Dendritic cell treated with granulocyte-macrophage colony-stimulating factor and Interleukin-4, amounts not matched to agents 40 ng/mL and 50 ng/mL, for 4 days (primary cell): ENCODE results near the gene SPACA7.
"Not testable (repeated sequence)": the region's sequence is repeated elsewhere in the genome, so short reads cannot be mapped to it uniquely, and the experiment has no call there.

Experiments used
- H3K27ac Mint-ChIP-seq: one replicate; pipeline ENCODE4 v1.8.0; 2022; ENCODE audit warnings: mild to moderate bottlenecking, mixed read lengths
- H3K27me3 Mint-ChIP-seq: one replicate; pipeline ENCODE4 v1.8.0; 2022; ENCODE audit warnings: mild to moderate bottlenecking, mixed read lengths
- H3K36me3 Mint-ChIP-seq: one replicate; pipeline ENCODE4 v1.8.0; 2022; ENCODE audit warnings: low read depth, mixed read lengths
- H3K4me1 Mint-ChIP-seq: one replicate; pipeline ENCODE4 v1.8.0; 2022; ENCODE audit warnings: low read depth, mixed read lengths
- H3K4me3 Mint-ChIP-seq: one replicate; pipeline ENCODE4 v1.8.0; 2022; ENCODE audit warnings: mild to moderate bottlenecking, moderate library complexity, mixed read lengths
- H3K9me3 Mint-ChIP-seq: one replicate; pipeline ENCODE4 v1.8.0; 2022; ENCODE audit warnings: mixed read lengths
- intact Hi-C: fragments of 100-400 bp; cut with micrococcal nuclease; formaldehyde crosslinking; loops from one replicate; pipeline ENCODE4 v1.15.0; 2022

Gene SPACA7

GRCh38 chr13:112362021-112362420 lies 14.1 kb upstream of the SPACA7 start:
- H3K4me1 Mint-ChIP-seq, result no peaks in the 10 kb centered on the region
- intact Hi-C loops, result no loop called here

GRCh38 chr13:112363867-112364528 lies 12.2 kb upstream of the SPACA7 start:
- no peak overlapping the region for H3K27ac Mint-ChIP-seq

More at GRCh38 chr13:112362021-112362420, 14.1 kb upstream of the SPACA7 start:
- no peaks in the 10 kb centered on the region for H3K27me3 Mint-ChIP-seq
- peaks cover 26% of the 10 kb centered on the region for H3K9me3 Mint-ChIP-seq
- no peak overlapping the region for H3K4me3 Mint-ChIP-seq
- no peak overlapping the region for H3K27ac Mint-ChIP-seq
- no peaks in the 10 kb centered on the region for H3K36me3 Mint-ChIP-seq

GRCh38 chr13:112366907-112367646 lies 9.1 kb upstream of the SPACA7 start:
- no peak overlapping the region for H3K4me3 Mint-ChIP-seq
- H3K4me1 Mint-ChIP-seq, result no peaks in the 10 kb centered on the region
- H3K36me3 Mint-ChIP-seq, result no peaks in the 10 kb centered on the region
- no peaks in the 10 kb centered on the region for H3K27me3 Mint-ChIP-seq
- intact Hi-C loops, result no loop called here
- no peak overlapping the region for H3K27ac Mint-ChIP-seq
- H3K9me3 Mint-ChIP-seq, result peaks cover 37% of the 10 kb centered on the region

More at GRCh38 chr13:112363867-112364528, 12.2 kb upstream of the SPACA7 start:
- peaks cover 35% of the 10 kb centered on the region for H3K9me3 Mint-ChIP-seq
- H3K36me3 Mint-ChIP-seq, result no peaks in the 10 kb centered on the region
- H3K4me3 Mint-ChIP-seq, result no peak overlapping the region
- no peaks in the 10 kb centered on the region for H3K27me3 Mint-ChIP-seq
- intact Hi-C loops, result no loop called here
- no peaks in the 10 kb centered on the region for H3K4me1 Mint-ChIP-seq

- Mint-ChIP-seq H3K4me3 (no peak overlapping the region), H3K27me3 (no peaks in the 10 kb centered on the region), H3K27ac (no peak overlapping the region), H3K9me3 (peaks cover 37% of the 10 kb centered on the region), H3K36me3 (no peaks in the 10 kb centered on the region), H3K4me1 (no peaks in the 10 kb centered on the region)
- intact Hi-C loops, result no loop called here
These were observed 7.3 kb upstream of the SPACA7 start for GRCh38 chr13:112368883-112369282.

- H3K4me3 Mint-ChIP-seq, result no peak overlapping the region
- intact Hi-C loops, result no loop called here
- H3K36me3 Mint-ChIP-seq, result no peaks in the 10 kb centered on the region
- H3K9me3 Mint-ChIP-seq, result peaks cover 40% of the 10 kb centered on the region
- H3K4me1 Mint-ChIP-seq, result no peaks in the 10 kb centered on the region
- no peak overlapping the region for H3K27ac Mint-ChIP-seq
- no peaks in the 10 kb centered on the region for H3K27me3 Mint-ChIP-seq
These were observed 5.8 kb upstream of the SPACA7 start for GRCh38 chr13:112370311-112370710.

DNA sequence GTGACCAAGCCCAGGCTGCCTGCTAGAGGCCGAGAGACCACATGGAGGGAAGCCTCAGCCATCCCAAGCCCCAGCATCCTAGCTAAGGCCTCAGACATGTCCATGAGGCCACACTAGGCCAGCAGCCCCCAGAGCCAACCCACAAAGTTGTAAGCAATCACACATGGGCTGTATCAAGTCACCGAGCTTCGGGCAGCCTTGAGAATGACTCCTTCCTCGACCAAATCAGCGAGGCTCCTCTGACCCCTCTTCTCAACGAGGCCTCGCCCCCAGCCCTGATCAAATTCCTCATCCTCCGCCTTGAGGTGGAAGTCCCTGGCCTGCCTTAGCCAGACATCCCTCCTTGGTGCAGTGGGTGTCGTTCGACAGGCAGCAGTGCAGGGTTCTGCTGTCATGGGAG lies 1.9 kb upstream of the SPACA7 start:
- Mint-ChIP-seq H3K27me3 (no peaks in the 10 kb centered on the region), H3K4me1 (no peaks in the 10 kb centered on the region), H3K9me3 (peaks cover 18% of the 10 kb centered on the region), H3K27ac (no peak overlapping the region), H3K36me3 (no peaks in the 10 kb centered on the region), H3K4me3 (no peak overlapping the region)
- intact Hi-C loops, result no loop called here

DNA sequence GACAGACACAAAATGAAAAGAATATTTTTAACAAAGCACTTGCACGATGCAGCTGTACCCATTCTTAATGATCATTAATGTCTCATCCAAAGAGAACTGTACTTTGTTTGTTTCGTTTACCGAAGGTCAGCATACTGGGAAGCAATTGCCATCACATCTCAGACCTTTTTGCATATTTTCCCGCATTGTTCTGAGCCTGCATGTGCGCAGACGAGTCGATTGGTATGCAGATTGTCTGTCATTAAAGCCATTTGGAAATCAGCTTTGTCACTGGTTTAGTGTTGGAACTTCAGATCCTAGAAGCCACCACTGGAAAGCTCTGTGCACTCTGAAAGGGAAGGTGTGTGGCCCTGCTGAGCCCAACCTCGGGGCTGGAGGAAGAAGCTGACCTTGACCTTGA lies 15.6 kb downstream of the SPACA7 start:
- H3K36me3 Mint-ChIP-seq, result no peaks in the 10 kb centered on the region
- H3K4me1 Mint-ChIP-seq, result no peaks in the 10 kb centered on the region
- H3K9me3 Mint-ChIP-seq, result no peaks in the 10 kb centered on the region
- intact Hi-C loops, result no loop called here
- H3K4me3 Mint-ChIP-seq, result no peak overlapping the region
- H3K27me3 Mint-ChIP-seq, result no peaks in the 10 kb centered on the region
- no peak overlapping the region for H3K27ac Mint-ChIP-seq

DNA sequence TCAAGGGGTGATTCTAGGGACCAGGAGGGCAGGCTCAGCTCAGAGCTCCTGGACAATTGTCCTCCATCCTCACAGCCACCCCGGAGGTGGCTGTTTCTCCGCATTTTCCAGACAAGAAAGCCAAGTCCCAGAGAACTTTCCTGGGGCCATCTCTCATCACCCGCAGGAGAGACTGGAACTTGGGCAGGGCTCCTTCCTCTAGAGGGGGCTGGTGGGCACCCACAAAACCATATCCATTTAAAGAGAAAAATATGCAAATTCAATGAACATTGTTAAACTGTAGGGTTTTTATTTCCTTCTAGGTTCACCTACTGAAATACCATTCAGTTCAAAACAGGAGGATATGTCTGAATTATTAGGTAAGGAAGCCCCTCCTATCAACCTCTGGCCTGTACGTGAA lies 16.6 kb downstream of the SPACA7 start:
- Mint-ChIP-seq H3K36me3 (no peaks in the 10 kb centered on the region), H3K4me1 (no peaks in the 10 kb centered on the region), H3K27ac (no peak overlapping the region), H3K4me3 (no peak overlapping the region), H3K27me3 (no peaks in the 10 kb centered on the region), H3K9me3 (no peaks in the 10 kb centered on the region)
- intact Hi-C loops, result no loop called here

- H3K36me3 Mint-ChIP-seq, H3K27ac Mint-ChIP-seq, H3K9me3 Mint-ChIP-seq, H3K4me1 Mint-ChIP-seq, intact Hi-C loops, H3K4me3 Mint-ChIP-seq, H3K27me3 Mint-ChIP-seq: not testable (repeated sequence)
These were observed 18.9 kb downstream of the SPACA7 start for GRCh38 chr13:112395022-112395421.

DNA sequence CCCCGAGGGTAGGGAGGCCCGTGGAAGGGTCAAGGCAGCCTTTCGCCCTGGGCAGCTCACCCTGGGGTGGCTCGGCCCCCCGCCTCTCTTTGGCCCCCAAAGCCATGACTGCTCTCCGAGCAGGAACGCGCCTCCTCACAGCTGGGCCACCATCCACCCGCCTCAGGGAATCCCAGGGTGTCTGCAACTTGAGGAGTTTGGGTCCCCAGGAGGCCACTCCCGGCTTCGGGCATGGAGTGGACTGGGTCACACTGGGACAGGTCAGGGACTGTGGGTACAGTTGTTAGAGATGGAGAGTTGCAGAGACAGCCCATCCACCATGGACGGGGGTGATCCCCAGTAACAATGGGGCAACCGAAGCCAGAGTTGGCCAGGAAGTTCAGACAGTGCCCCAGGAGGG lies 19.8 kb downstream of the SPACA7 start:
- H3K9me3 Mint-ChIP-seq, intact Hi-C loops, H3K27ac Mint-ChIP-seq, H3K27me3 Mint-ChIP-seq, H3K36me3 Mint-ChIP-seq, H3K4me3 Mint-ChIP-seq, H3K4me1 Mint-ChIP-seq: not testable (repeated sequence)

DNA sequence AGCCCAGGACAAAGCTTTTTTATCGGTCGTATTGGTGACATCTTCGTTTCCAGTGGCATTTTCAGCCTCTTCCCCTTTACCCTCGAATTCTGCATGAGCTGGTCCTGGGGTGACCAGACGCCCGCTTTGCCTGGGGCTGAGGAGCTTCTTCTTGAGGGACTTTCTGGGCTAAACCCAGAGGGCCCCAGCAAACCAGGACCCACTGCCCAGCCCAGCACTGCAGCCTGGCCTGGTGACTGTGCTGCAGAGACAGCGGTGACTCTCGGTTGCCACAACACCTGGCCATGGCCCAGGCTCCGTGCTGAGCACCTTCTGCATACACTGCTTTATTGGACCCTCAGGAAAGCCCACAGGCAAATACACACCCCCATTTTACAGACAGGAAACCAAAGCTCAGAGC lies 21.0 kb downstream of the SPACA7 start:
- intact Hi-C loops, result no loop called here
- Mint-ChIP-seq H3K9me3 (no peaks in the 10 kb centered on the region), H3K27me3 (no peaks in the 10 kb centered on the region), H3K36me3 (no peaks in the 10 kb centered on the region), H3K4me3 (no peak overlapping the region), H3K4me1 (no peaks in the 10 kb centered on the region), H3K27ac (no peak overlapping the region)

GRCh38 chr13:112398347-112398746 lies 22.2 kb downstream of the SPACA7 start:
- H3K4me1 Mint-ChIP-seq, H3K27ac Mint-ChIP-seq, H3K9me3 Mint-ChIP-seq, H3K27me3 Mint-ChIP-seq, H3K4me3 Mint-ChIP-seq, H3K36me3 Mint-ChIP-seq, intact Hi-C loops: not testable (repeated sequence)

- peaks cover 12% of the 10 kb centered on the region for H3K9me3 Mint-ChIP-seq
- H3K27me3 Mint-ChIP-seq, H3K4me1 Mint-ChIP-seq, H3K36me3 Mint-ChIP-seq, H3K4me3 Mint-ChIP-seq, H3K27ac Mint-ChIP-seq, intact Hi-C loops: not testable (repeated sequence)
These were observed 33.7 kb downstream of the SPACA7 start for GRCh38 chr13:112409828-112410227.

DNA sequence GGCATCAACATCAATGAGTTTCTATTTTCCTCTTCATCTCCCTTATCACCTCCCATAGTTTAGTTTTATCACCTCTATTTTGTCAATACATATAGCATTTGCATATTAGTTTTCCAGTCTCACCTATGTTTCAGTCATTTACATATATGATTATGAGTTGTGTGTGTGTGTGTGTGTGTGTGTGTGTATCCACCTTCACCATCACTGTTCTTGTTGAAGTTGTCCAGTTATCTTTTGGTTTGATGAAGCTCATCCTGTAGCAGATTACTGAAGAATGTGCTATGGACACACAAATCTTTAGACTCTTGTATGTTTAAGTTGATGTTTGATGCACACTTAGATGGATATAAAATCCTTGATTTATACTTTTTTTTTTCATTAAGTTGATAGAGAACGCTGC lies 40.5 kb downstream of the SPACA7 start:
- no peak overlapping the region for H3K4me3 Mint-ChIP-seq
- no peak overlapping the region for H3K27ac Mint-ChIP-seq
- no peaks in the 10 kb centered on the region for H3K4me1 Mint-ChIP-seq
- H3K27me3 Mint-ChIP-seq, result no peaks in the 10 kb centered on the region
- peaks cover 67% of the 10 kb centered on the region for H3K9me3 Mint-ChIP-seq
- intact Hi-C loops, result no loop called here
- no peaks in the 10 kb centered on the region for H3K36me3 Mint-ChIP-seq

- Mint-ChIP-seq H3K36me3 (no peaks in the 10 kb centered on the region), H3K9me3 (peaks cover 71% of the 10 kb centered on the region)
These were observed 40.9 kb downstream of the SPACA7 start for GRCh38 chr13:112417079-112417478.

More at GRCh38 chr13:112417079-112417478, 40.9 kb downstream of the SPACA7 start:
- Mint-ChIP-seq H3K27me3 (no peaks in the 10 kb centered on the region), H3K27ac (no peak overlapping the region), H3K4me3 (no peak overlapping the region), H3K4me1 (no peaks in the 10 kb centered on the region)
- intact Hi-C loops, result no loop called here
